ENCODE measurements around the gene PSMD14. TPM values are rescaled to one million over a fixed set of nuclear protein-coding genes. Genes with fewer than 3 reads are reported as not detected.

PSMD14 gene
- total RNA-seq, 2 experiments from 2014 or later, result 68.3 to 72.2 TPM

- no peak for DNase-seq
- ATAC-seq, result no peak
- Mint-ChIP-seq H3K4me3 (no peak overlapping the region), H3K36me3 (ENCODE audit: low read depth) (peaks cover 38% of the 10 kb centered on the region), H3K27me3 (ENCODE audit: low read depth) (no peaks in the 10 kb centered on the region), H3K4me1 (ENCODE audit: low read depth) (no peaks in the 10 kb centered on the region), H3K9me3 (ENCODE audit: insufficient read depth) (peaks cover 4% of the 10 kb centered on the region), H3K27ac (no peak overlapping the region)
- CTCF ChIA-PET, result interaction anchor here (1.0 kb wide), 1 partner anchor 10 kb away, joined by 4 read pairs; no protein-coding TSS in a partner anchor
- POLR2A ChIA-PET, result no interaction called here
Observed at GRCh38 chr2:161367675-161368074, 59.5 kb downstream of the PSMD14 start.

- Mint-ChIP-seq H3K27ac (no peak overlapping the region), H3K9me3 (ENCODE audit: insufficient read depth) (no peaks in the 10 kb centered on the region), H3K36me3 (ENCODE audit: low read depth) (peaks cover 24% of the 10 kb centered on the region), H3K4me3 (no peak overlapping the region), H3K27me3 (ENCODE audit: low read depth) (no peaks in the 10 kb centered on the region), H3K4me1 (ENCODE audit: low read depth) (no peaks in the 10 kb centered on the region)
- ATAC-seq (no peak), DNase-seq (no peak)
- ChIA-PET CTCF (interaction anchor here (0.6 kb wide), 1 partner anchor 16 kb away, joined by 3 read pairs; no protein-coding TSS in a partner anchor), POLR2A (no interaction called here)
Observed at GRCh38 chr2:161369311-161369710, 61.1 kb downstream of the PSMD14 start.

- DNase-seq (no peak), ATAC-seq (no peak)
- H3K27ac Mint-ChIP-seq, result no peak overlapping the region
- POLR2A ChIA-PET, result no interaction called here
- H3K4me3 Mint-ChIP-seq, result no peak overlapping the region
- no peaks in the 10 kb centered on the region for H3K27me3 Mint-ChIP-seq (ENCODE audit: low read depth)
- peaks cover 24% of the 10 kb centered on the region for H3K36me3 Mint-ChIP-seq (ENCODE audit: low read depth)
- CTCF ChIA-PET, result no interaction called here
- H3K9me3 Mint-ChIP-seq (ENCODE audit: insufficient read depth), result no peaks in the 10 kb centered on the region
- no peaks in the 10 kb centered on the region for H3K4me1 Mint-ChIP-seq (ENCODE audit: low read depth)
Observed at GRCh38 chr2:161370981-161371380, 62.8 kb downstream of the PSMD14 start.

GRCh38 chr2:161371869-161372268, 63.6 kb downstream of the PSMD14 start:
- peaks cover 26% of the 10 kb centered on the region for H3K36me3 Mint-ChIP-seq (ENCODE audit: low read depth)
- H3K4me3 Mint-ChIP-seq, result no peak overlapping the region
- H3K9me3 Mint-ChIP-seq (ENCODE audit: insufficient read depth), result no peaks in the 10 kb centered on the region
- H3K27ac Mint-ChIP-seq, result no peak overlapping the region
- H3K27me3 Mint-ChIP-seq (ENCODE audit: low read depth), result no peaks in the 10 kb centered on the region
- CTCF ChIA-PET, result no interaction called here
- DNase-seq (no peak), ATAC-seq (no peak)
- H3K4me1 Mint-ChIP-seq (ENCODE audit: low read depth), result no peaks in the 10 kb centered on the region
- POLR2A ChIA-PET, result no interaction called here

GRCh38 chr2:161373942-161374341, 65.7 kb downstream of the PSMD14 start:
- no peaks in the 10 kb centered on the region for H3K27me3 Mint-ChIP-seq (ENCODE audit: low read depth)
- CTCF ChIA-PET, result no interaction called here

GRCh38 chr2:161374446-161374845, 66.2 kb downstream of the PSMD14 start:
- DNase-seq (no peak), ATAC-seq (no peak)
- no peaks in the 10 kb centered on the region for H3K4me1 Mint-ChIP-seq (ENCODE audit: low read depth)
- H3K36me3 Mint-ChIP-seq (ENCODE audit: low read depth), result peaks cover 19% of the 10 kb centered on the region
- no peaks in the 10 kb centered on the region for H3K27me3 Mint-ChIP-seq (ENCODE audit: low read depth)
- no peak overlapping the region for H3K27ac Mint-ChIP-seq
- POLR2A ChIA-PET, result interaction anchor here (0.6 kb wide), 1 partner anchor 127 kb away, joined by 3 read pairs; no protein-coding TSS in a partner anchor
- CTCF ChIA-PET, result no interaction called here
- H3K4me3 Mint-ChIP-seq, result no peak overlapping the region
- H3K9me3 Mint-ChIP-seq (ENCODE audit: insufficient read depth), result no peaks in the 10 kb centered on the region

More at GRCh38 chr2:161373942-161374341, 65.7 kb downstream of the PSMD14 start:
- H3K9me3 Mint-ChIP-seq (ENCODE audit: insufficient read depth), result no peaks in the 10 kb centered on the region
- POLR2A ChIA-PET, result no interaction called here
- DNase-seq (no peak), ATAC-seq (no peak)
- H3K4me1 Mint-ChIP-seq (ENCODE audit: low read depth), result no peaks in the 10 kb centered on the region
- no peak overlapping the region for H3K27ac Mint-ChIP-seq
- H3K4me3 Mint-ChIP-seq, result no peak overlapping the region
- peaks cover 19% of the 10 kb centered on the region for H3K36me3 Mint-ChIP-seq (ENCODE audit: low read depth)

GRCh38 chr2:161379740-161380139, 71.5 kb downstream of the PSMD14 start:
- Mint-ChIP-seq H3K27ac (no peak overlapping the region), H3K27me3 (ENCODE audit: low read depth) (no peaks in the 10 kb centered on the region), H3K36me3 (ENCODE audit: low read depth) (peaks cover 12% of the 10 kb centered on the region), H3K4me1 (ENCODE audit: low read depth) (peaks cover 8% of the 10 kb centered on the region), H3K9me3 (ENCODE audit: insufficient read depth) (no peaks in the 10 kb centered on the region), H3K4me3 (no peak overlapping the region)
- ATAC-seq (no peak), DNase-seq (no peak)
- POLR2A ChIA-PET, result no interaction called here
- CTCF ChIA-PET, result no interaction called here

GRCh38 chr2:161381546-161381945, 73.3 kb downstream of the PSMD14 start:
- Mint-ChIP-seq H3K4me3 (no peak overlapping the region), H3K4me1 (ENCODE audit: low read depth) (peaks cover 24% of the 10 kb centered on the region), H3K27me3 (ENCODE audit: low read depth) (no peaks in the 10 kb centered on the region), H3K27ac (no peak overlapping the region), H3K9me3 (ENCODE audit: insufficient read depth) (no peaks in the 10 kb centered on the region), H3K36me3 (ENCODE audit: low read depth) (peaks cover 17% of the 10 kb centered on the region)
- ChIA-PET CTCF (interaction anchor here (0.8 to 1.3 kb wide), 2 partner anchors 74 to 144 kb away, joined by 3 read pairs; partner anchors contain the start of gene PSMD14), POLR2A (interaction anchor here (0.7 to 2.0 kb wide), 2 partner anchors 74 to 1519 kb away, joined by 3 to 9 read pairs; partner anchors contain the start of gene PSMD14)
- DNase-seq (no peak), ATAC-seq (no peak)

GRCh38 chr2:161382747-161383146, 74.5 kb downstream of the PSMD14 start:
- CTCF ChIA-PET, result interaction anchor here (1.5 kb wide), 1 partner anchor 11 kb away, joined by 4 read pairs; no protein-coding TSS in a partner anchor
- POLR2A ChIA-PET, result interaction anchor here (2.0 kb wide), 1 partner anchor 75 kb away, joined by 9 read pairs; the partner anchor contains the start of gene PSMD14
- H3K27me3 Mint-ChIP-seq (ENCODE audit: low read depth), result no peaks in the 10 kb centered on the region
- no peak overlapping the region for H3K4me3 Mint-ChIP-seq
- no peak overlapping the region for H3K27ac Mint-ChIP-seq
- ATAC-seq, result no peak
- peaks cover 19% of the 10 kb centered on the region for H3K36me3 Mint-ChIP-seq (ENCODE audit: low read depth)
- no peaks in the 10 kb centered on the region for H3K9me3 Mint-ChIP-seq (ENCODE audit: insufficient read depth)
- no peak for DNase-seq
- H3K4me1 Mint-ChIP-seq (ENCODE audit: low read depth), result peaks cover 29% of the 10 kb centered on the region

GRCh38 chr2:161384864-161385263, 76.6 kb downstream of the PSMD14 start:
- Mint-ChIP-seq H3K4me1 (ENCODE audit: low read depth) (peaks cover 30% of the 10 kb centered on the region), H3K9me3 (ENCODE audit: insufficient read depth) (no peaks in the 10 kb centered on the region), H3K27me3 (ENCODE audit: low read depth) (no peaks in the 10 kb centered on the region), H3K36me3 (ENCODE audit: low read depth) (peaks cover 22% of the 10 kb centered on the region), H3K4me3 (peak overlapping the region; percentile 52), H3K27ac (peak overlapping the region; percentile 45)
- CTCF ChIA-PET, result no interaction called here
- DNase-seq (peak; percentile 65), ATAC-seq (peak; percentile 96)
- POLR2A ChIA-PET, result interaction anchor here (1.4 kb wide), 1 partner anchor 77 kb away, joined by 5 read pairs; the partner anchor contains the start of gene PSMD14

GRCh38 chr2:161386228-161386824, 78.1 kb downstream of the PSMD14 start:
- ChIA-PET CTCF (interaction anchor here (0.6 kb wide), 1 partner anchor 27 kb away, joined by 3 read pairs; no protein-coding TSS in a partner anchor), POLR2A (no interaction called here)
- Mint-ChIP-seq H3K9me3 (ENCODE audit: insufficient read depth) (no peaks in the 10 kb centered on the region), H3K27me3 (ENCODE audit: low read depth) (no peaks in the 10 kb centered on the region), H3K27ac (peak overlapping the region; percentile 69), H3K36me3 (ENCODE audit: low read depth) (peaks cover 24% of the 10 kb centered on the region), H3K4me3 (peak overlapping the region; percentile 13), H3K4me1 (ENCODE audit: low read depth) (peaks cover 34% of the 10 kb centered on the region)
- ATAC-seq, result peak; percentile 54
- peak; percentile 34 for DNase-seq

GRCh38 chr2:161388146-161388779, 80.0 kb downstream of the PSMD14 start:
- Mint-ChIP-seq H3K9me3 (ENCODE audit: insufficient read depth) (no peaks in the 10 kb centered on the region), H3K27ac (no peak overlapping the region), H3K4me1 (ENCODE audit: low read depth) (peaks cover 34% of the 10 kb centered on the region), H3K27me3 (ENCODE audit: low read depth) (no peaks in the 10 kb centered on the region), H3K4me3 (no peak overlapping the region), H3K36me3 (ENCODE audit: low read depth) (peaks cover 33% of the 10 kb centered on the region)
- CTCF ChIA-PET, result no interaction called here
- DNase-seq (no peak), ATAC-seq (no peak)
- POLR2A ChIA-PET, result interaction anchor here (1.4 kb wide), 1 partner anchor 80 kb away, joined by 4 read pairs; the partner anchor contains the start of gene PSMD14

All from activated CD8-positive, alpha-beta T cell treated with anti-CD3 and anti-CD28 coated beads, Interleukin-2, amount 10 ng/mL, durations not matched to agents 7 days and 5 days (primary cell).